Thyroid gland (tissue), 4 donors: Measurements from ENCODE around the gene LRRC40.
A peak's percentile ranks its signal among the peaks of the same experiment; 100 is the strongest.

ENCODE experiments used
- CTCF ChIP-seq, 6 experiments: fragments of 200-600 bp in 3 of 6; fragments of 450-650 bp in 3 of 6; sonication (generic) in 3 of 6; IDR thresholded peaks; one replicate each; pipeline ENCODE4 v1.5.1; 2016 to 2019; ENCODE audit warnings: antibody characterized with exemption in 6 of 6, mild to moderate bottlenecking in 2 of 6, inconsistent platforms in 1 of 6, moderate library complexity in 1 of 6
- POLR2A ChIP-seq, 2 donors: fragments of 450-650 bp; IDR thresholded peaks; one replicate each; pipeline ENCODE4 v1.6.1; 2017; ENCODE audit warnings: antibody characterized with exemption in 2 of 2, mild to moderate bottlenecking in 2 of 2, moderate library complexity in 1 of 2

- TF ChIP-seq POLR2A (IDR thresholded peaks at IDR 0.05) (no peak), CTCF (IDR thresholded peaks at IDR 0.05) (peak in 2 of 6 experiments; percentile 24 to 28)
Observed at GRCh38 chr1:70142075-70142474, 63.3 kb downstream of the LRRC40 start.
